HEK293 (cell line): ENCODE results near the gene STAG3.
"Not testable (repeated sequence)": the region's sequence is repeated elsewhere in the genome, so short reads cannot be mapped to it uniquely, and the experiment has no call there.

Source experiments
- CTCF ChIA-PET: fragments of 350-600 bp; formaldehyde crosslinking; extraction: SDS; loops from one replicate; lab custom pipeline; 2021; ENCODE audit warnings: antibody characterized with exemption; lab: Yijun Ruan, JAX
- POLR2A ChIA-PET: fragments of 300-600 bp; formaldehyde crosslinking; extraction: SDS; loops from one replicate; lab custom pipeline; 2020; ENCODE audit warnings: antibody characterized with exemption, inconsistent platforms; lab: Yijun Ruan, JAX
- H3K27ac ChIP-seq: fragments of 200-500 bp; sonication (Bioruptor generic); 2 replicates; pipeline ENCODE4 v1.5.1; 2014; ENCODE audit warnings: low read depth, low read length, control low read depth, inconsistent platforms; ENCODE audit errors: extremely low read depth
- H3K36me3 ChIP-seq, 2 experiments: fragments of 200-500 bp in 1 of 2; sonication (Bioruptor generic) in 1 of 2; 1 replicate in 1 of 2; 2 replicates in 1 of 2; pipeline ENCODE4 v1.5.1; 2014 to 2017; ENCODE audit warnings: inconsistent platforms in 2 of 2, low read length in 2 of 2; ENCODE audit not compliant: control insufficient read depth in 2 of 2, insufficient read depth in 1 of 2
- H3K4me1 ChIP-seq: fragments of 200-500 bp; sonication (Bioruptor generic); 2 replicates; pipeline ENCODE4 v1.5.1; 2014; ENCODE audit warnings: mild to moderate bottlenecking, low read length, inconsistent platforms; ENCODE audit not compliant: control insufficient read depth, insufficient read depth
- H3K4me3 ChIP-seq: 2 replicates; pipeline ENCODE4 v1.5.1; 2011; ENCODE audit warnings: low read depth, mild to moderate bottlenecking, control low read depth, low read length, moderate library complexity
- H3K9me3 ChIP-seq: fragments of 200-500 bp; sonication (Bioruptor generic); 2 replicates; pipeline ENCODE4 v1.5.1; 2014; ENCODE audit warnings: low read depth, low read length, inconsistent platforms; ENCODE audit not compliant: control insufficient read depth, insufficient read depth
- KLF10 ChIP-seq: fragments of 450-650 bp; IDR thresholded peaks from 2 replicates; pipeline ENCODE4 v1.5.1; 2018; ENCODE audit warnings: missing biosample characterization, mild to moderate bottlenecking, missing genetic modification characterization
- REPIN1 ChIP-seq: fragments of 450-650 bp; formaldehyde crosslinking; IDR thresholded peaks from 2 replicates; pipeline ENCODE4 v1.5.1; 2017; ENCODE audit warnings: missing biosample characterization, missing genetic modification characterization, low read depth
- TRIM28 ChIP-seq: IDR thresholded peaks from 2 replicates; pipeline ENCODE4 v1.6.1; 2011; ENCODE audit warnings: low read length, control low read depth, borderline replicate concordance
- ZEB2 ChIP-seq: fragments of 450-650 bp; formaldehyde crosslinking; IDR thresholded peaks from 2 replicates; pipeline ENCODE4 v1.5.1; 2016; ENCODE audit warnings: missing biosample characterization, missing genetic modification characterization
- ZFP41 ChIP-seq: fragments of 450-650 bp; formaldehyde crosslinking; IDR thresholded peaks from 2 replicates; pipeline ENCODE4 v1.5.1; 2016; ENCODE audit warnings: missing biosample characterization, missing genetic modification characterization, borderline replicate concordance
- ZFP69B ChIP-seq: fragments of 450-650 bp; formaldehyde crosslinking; IDR thresholded peaks from 2 replicates; pipeline ENCODE4 v1.5.1; 2016; ENCODE audit warnings: missing biosample characterization, missing genetic modification characterization
- ZIC2 ChIP-seq: fragments of 450-650 bp; formaldehyde crosslinking; IDR thresholded peaks from 2 replicates; pipeline ENCODE4 v1.5.1; 2016; ENCODE audit warnings: missing biosample characterization, missing genetic modification characterization
- ZNF121 ChIP-seq: fragments of 450-650 bp; formaldehyde crosslinking; IDR thresholded peaks from 2 replicates; pipeline ENCODE4 v1.5.1; 2016; ENCODE audit warnings: missing biosample characterization, missing genetic modification characterization
- ZNF138 ChIP-seq: fragments of 450-650 bp; formaldehyde crosslinking; IDR thresholded peaks from 2 replicates; pipeline ENCODE4 v1.5.1; 2016; ENCODE audit warnings: missing biosample characterization, missing genetic modification characterization, borderline replicate concordance
- ZNF221 ChIP-seq: fragments of 450-650 bp; formaldehyde crosslinking; IDR thresholded peaks from 2 replicates; pipeline ENCODE4 v1.5.1; 2017; ENCODE audit warnings: missing biosample characterization, missing genetic modification characterization, borderline replicate concordance
- ZNF23 ChIP-seq: fragments of 450-650 bp; formaldehyde crosslinking; IDR thresholded peaks from 2 replicates; pipeline ENCODE4 v1.5.1; 2016; ENCODE audit warnings: missing biosample characterization, missing genetic modification characterization, borderline replicate concordance
- ZNF350 ChIP-seq: fragments of 450-650 bp; formaldehyde crosslinking; IDR thresholded peaks from 2 replicates; pipeline ENCODE4 v1.5.0; 2017; ENCODE audit warnings: missing biosample characterization, mild to moderate bottlenecking, missing genetic modification characterization
- ZNF596 ChIP-seq: fragments of 450-650 bp; IDR thresholded peaks from 2 replicates; pipeline ENCODE4 v1.5.0; 2018; ENCODE audit warnings: missing biosample characterization, mild to moderate bottlenecking, missing genetic modification characterization, moderate library complexity
- ZNF701 ChIP-seq: fragments of 450-650 bp; formaldehyde crosslinking; IDR thresholded peaks from 2 replicates; pipeline ENCODE4 v1.5.1; 2016; ENCODE audit warnings: missing biosample characterization, missing genetic modification characterization
- ZNF785 ChIP-seq: fragments of 450-650 bp; formaldehyde crosslinking; IDR thresholded peaks from 2 replicates; pipeline ENCODE4 v1.5.1; 2016; ENCODE audit warnings: missing biosample characterization, missing genetic modification characterization
- ZNF791 ChIP-seq: fragments of 450-650 bp; formaldehyde crosslinking; IDR thresholded peaks from 2 replicates; pipeline ENCODE4 v1.5.1; 2016; ENCODE audit warnings: missing biosample characterization, missing genetic modification characterization
- ZSCAN16 ChIP-seq: fragments of 450-650 bp; formaldehyde crosslinking; IDR thresholded peaks from 2 replicates; pipeline ENCODE4 v1.5.1; 2016; ENCODE audit warnings: missing biosample characterization, missing genetic modification characterization

STAG3 gene

DNA sequence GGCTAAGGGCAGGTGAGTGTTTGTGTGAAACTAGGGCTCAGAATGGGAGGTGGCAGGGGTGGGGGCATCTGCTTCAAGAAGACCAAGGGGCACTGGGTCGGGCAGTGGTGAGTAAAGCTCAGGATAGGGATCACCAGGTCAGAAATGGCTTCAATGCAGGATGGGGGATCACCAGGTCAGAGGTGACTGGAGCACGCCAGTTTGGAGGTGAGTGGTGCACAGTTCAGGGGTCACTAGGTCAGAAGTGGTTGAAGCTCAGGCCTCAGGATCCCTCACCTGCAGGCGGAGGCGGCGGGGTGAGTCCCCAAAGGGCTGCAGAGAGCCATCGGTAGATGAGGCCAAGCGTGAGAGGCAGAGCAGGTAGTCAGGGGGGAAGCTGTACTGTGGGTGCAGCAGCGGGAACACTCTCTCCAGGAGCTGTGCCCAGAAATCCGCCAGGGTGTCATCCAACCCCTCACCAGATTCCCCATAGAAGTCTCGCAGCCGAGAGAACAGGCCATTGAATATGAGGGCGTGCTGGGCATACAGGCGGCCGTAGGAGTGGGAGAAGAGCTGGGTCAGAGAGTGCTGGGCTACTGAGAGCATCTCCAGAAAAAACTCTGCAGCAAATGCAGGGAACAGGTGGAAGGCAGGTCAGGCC, 2.3 kb upstream of the STAG3 start:
- CTCF ChIA-PET: interaction anchor here (0.9 to 2.2 kb wide), 3 partner anchors 11 to 43 kb away, joined by 4 to 7 read pairs (median 6); no protein-coding TSS in a partner anchor
- Histone ChIP-seq H3K36me3 (no peaks in the 10 kb centered on the region), H3K27ac (no peak overlapping the region), H3K4me3 (no peak overlapping the region), H3K9me3 (no peaks in the 10 kb centered on the region)
- POLR2A ChIA-PET: interaction anchor here (1.2 kb wide), 1 partner anchor 27 kb away, joined by 4 read pairs; the partner anchor contains the start of gene LAMTOR4
- TF ChIP-seq ZNF350: no peak
- no peak for TF ChIP-seq TRIM28
- no peak for TF ChIP-seq KLF10
- TF ChIP-seq ZEB2 (tag by site-specific recombination): no peak
- TF ChIP-seq ZNF785: no peak
- TF ChIP-seq ZNF791 (tag by site-specific recombination): no peak
- TF ChIP-seq ZNF596 (tag by site-specific recombination): no peak
- no peak for TF ChIP-seq ZFP69B (tag by site-specific recombination)
- no peak for TF ChIP-seq ZFP41
- TF ChIP-seq REPIN1 (tag by site-specific recombination): no peak
- TF ChIP-seq ZNF221 (tag by site-specific recombination): no peak
- TF ChIP-seq ZNF138 (tag by site-specific recombination): no peak
- TF ChIP-seq ZSCAN16: no peak
- TF ChIP-seq ZNF23 (tag by site-specific recombination): no peak
- TF ChIP-seq, all 188 proteins: peak for 0
- no peaks in the 10 kb centered on the region for H3K4me1 ChIP-seq

DNA sequence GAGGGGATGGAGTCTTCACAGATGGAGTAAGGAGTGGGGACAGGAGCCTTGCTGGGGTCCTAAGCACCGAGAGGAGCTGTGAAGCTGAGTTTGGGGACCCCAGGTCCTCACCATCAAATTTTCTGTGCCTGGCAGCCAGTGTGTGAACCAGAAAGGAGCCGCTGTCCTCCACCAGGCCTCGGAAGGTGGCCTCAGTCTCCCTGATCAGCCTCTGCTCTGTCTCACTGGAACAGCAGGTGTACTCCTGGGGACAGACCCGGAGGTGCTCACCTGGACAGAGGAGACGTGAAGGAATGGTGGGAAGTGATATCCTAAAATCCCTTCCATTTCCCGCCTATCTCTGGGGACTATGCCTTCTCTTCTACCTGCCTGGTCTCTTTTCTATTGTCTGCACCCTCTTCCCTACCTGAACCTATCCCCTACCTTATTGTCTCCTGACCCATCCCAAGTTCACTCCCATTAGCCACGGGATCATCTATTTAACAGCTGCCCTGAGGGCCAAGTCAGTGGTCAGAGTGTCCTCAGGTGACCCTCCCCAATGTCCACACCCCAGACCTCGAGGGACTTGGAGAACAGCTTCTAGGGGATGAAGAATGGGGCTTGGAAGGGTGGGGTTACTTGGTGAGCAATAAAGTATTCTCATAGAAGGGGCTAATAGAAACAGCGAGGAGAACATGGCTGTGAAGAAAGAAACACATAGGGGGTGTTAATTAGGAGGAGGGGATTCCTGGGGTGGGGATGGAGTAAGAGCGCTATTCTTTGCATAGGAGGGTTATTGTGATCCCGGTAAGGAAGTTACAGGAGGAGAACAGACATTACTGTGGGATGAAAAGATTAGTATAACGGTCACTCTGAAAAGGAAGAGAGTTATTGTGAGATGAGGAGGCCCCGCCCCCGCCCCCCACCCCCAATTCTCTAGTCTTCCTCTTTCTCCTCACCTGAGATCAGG, 1.3 kb upstream of the STAG3 start:
- TF ChIP-seq ZIC2 (tag by site-specific recombination): no peak
- 0 out of 2 replicates have a peak, but pooled peaks have one; percentile 20 for TF ChIP-seq ZEB2 (tag by site-specific recombination)
- no peak for TF ChIP-seq ZNF701 (tag by site-specific recombination)
- no peaks in the 10 kb centered on the region for H3K9me3 ChIP-seq
- H3K27ac ChIP-seq: no peak overlapping the region
- ChIA-PET POLR2A (interaction anchor here (0.6 to 1.9 kb wide), 7 partner anchors 9 to 252 kb away, joined by 3 to 14 read pairs (median 4); partner anchors contain the start of genes GAL3ST4, LAMTOR4, MBLAC1 and ZCWPW1), CTCF (interaction anchor here (0.9 to 2.2 kb wide), 4 partner anchors 10 to 44 kb away, joined by 4 to 7 read pairs (median 6); no protein-coding TSS in a partner anchor)
- H3K36me3 ChIP-seq: no peaks in the 10 kb centered on the region
- peak overlapping the region; percentile 66 for H3K4me3 ChIP-seq
- no peaks in the 10 kb centered on the region for H3K4me1 ChIP-seq

DNA sequence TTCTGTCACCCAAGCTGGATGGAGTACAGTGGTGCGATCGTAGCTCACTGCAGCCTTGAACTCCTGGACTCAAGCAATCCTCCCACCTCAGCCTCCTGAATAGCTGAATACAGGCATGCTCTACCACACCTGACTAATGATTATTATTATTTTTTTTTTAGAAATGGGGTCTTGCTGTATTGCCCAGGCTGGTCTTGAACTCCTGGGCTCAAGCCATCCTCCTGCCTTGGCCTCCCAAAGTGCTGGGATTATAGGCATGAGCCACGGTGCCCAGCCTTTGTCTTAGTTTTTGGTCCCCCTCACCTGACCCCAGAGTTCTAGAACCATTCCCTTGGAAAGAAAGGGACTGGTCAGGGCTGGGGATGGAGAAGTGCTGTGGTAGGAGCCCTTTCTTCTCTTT, 2.4 kb downstream of the STAG3 start:
- CTCF ChIA-PET: interaction anchor here (1.1 kb wide), 2 partner anchors 10 to 227 kb away, joined by 3 to 5 read pairs; no protein-coding TSS in a partner anchor
- not testable (repeated sequence) for H3K27ac ChIP-seq

DNA sequence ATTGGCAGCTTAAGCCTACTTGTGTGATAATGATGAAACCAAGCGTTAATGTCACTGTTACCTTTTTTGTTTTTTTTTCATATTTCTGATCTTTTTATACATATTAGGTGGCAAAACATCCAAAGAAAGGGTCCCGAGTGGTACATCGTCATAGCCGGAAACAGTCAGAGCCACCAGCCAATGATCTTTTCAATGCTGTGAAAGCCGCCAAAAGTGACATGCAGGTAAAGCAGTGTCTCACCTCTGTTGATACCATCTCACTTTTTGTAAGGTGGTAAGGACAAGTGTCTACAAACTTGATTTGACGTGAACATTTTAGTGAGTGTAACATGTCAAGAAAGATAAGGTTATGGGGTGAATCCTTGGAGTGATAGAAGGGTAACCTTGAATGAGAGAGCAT, 4.9 kb downstream of the STAG3 start:
- CTCF ChIA-PET: interaction anchor here (1.1 to 1.3 kb wide), 2 partner anchors 35 to 50 kb away, joined by 3 to 4 read pairs; no protein-coding TSS in a partner anchor
- POLR2A ChIA-PET, H3K27ac ChIP-seq: not testable (repeated sequence)

More for the DNA sequence above, 2.4 kb downstream of the STAG3 start:
- peak; percentile 89 for TF ChIP-seq ZNF121 (tag by site-specific recombination)
- POLR2A ChIA-PET: interaction anchor here (0.7 to 1.8 kb wide), 2 partner anchors 11 to 31 kb away, joined by 3 to 6 read pairs; partner anchors contain the start of gene LAMTOR4
- H3K36me3 ChIP-seq, H3K4me3 ChIP-seq, H3K4me1 ChIP-seq, H3K9me3 ChIP-seq: not testable (repeated sequence)

More for the DNA sequence above, 4.9 kb downstream of the STAG3 start:
- H3K9me3 ChIP-seq, H3K4me3 ChIP-seq, H3K4me1 ChIP-seq, H3K36me3 ChIP-seq: not testable (repeated sequence)
